ENCODE measurements around the gene PSME4.

- TF ChIP-seq, protein P1, sequence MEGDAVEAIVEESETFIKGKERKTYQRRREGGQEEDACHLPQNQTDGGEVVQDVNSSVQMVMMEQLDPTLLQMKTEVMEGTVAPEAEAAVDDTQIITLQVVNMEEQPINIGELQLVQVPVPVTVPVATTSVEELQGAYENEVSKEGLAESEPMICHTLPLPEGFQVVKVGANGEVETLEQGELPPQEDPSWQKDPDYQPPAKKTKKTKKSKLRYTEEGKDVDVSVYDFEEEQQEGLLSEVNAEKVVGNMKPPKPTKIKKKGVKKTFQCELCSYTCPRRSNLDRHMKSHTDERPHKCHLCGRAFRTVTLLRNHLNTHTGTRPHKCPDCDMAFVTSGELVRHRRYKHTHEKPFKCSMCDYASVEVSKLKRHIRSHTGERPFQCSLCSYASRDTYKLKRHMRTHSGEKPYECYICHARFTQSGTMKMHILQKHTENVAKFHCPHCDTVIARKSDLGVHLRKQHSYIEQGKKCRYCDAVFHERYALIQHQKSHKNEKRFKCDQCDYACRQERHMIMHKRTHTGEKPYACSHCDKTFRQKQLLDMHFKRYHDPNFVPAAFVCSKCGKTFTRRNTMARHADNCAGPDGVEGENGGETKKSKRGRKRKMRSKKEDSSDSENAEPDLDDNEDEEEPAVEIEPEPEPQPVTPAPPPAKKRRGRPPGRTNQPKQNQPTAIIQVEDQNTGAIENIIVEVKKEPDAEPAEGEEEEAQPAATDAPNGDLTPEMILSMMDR (IDR thresholded peaks at IDR 0.05), result no peak
- TF ChIP-seq POLR2A (IDR thresholded peaks at IDR 0.05), result no peak
Observed at GRCh38 chr2:53820048-53820447, 150.7 kb downstream of the PSME4 start.

Measured in right lobe of liver (tissue), 4 donors.